NCI-H526 treated with DMSO at 0.1 percent for 48 hours (cell line): ENCODE data around the gene THOC7.

Experiments
- DNase-seq: peaks from one replicate; lab custom pipeline; 2025; lab: John Stamatoyannopoulos, UW

The THOC7 gene

GRCh38 chr3:63863150-63864007 lies at the start of gene THOC7, which contains the start of gene ATXN7:
Gene THOC7 (minus strand): TSS chr3:63863805. CDS start chr3:63863790, 15 bp downstream.
Gene ATXN7 (plus strand): TSS chr3:63863867. CDS start chr3:63912599, 48,732 bp downstream.
- peak; percentile 16 for DNase-seq

GRCh38 chr3:63912768-63913588 lies 49.4 kb upstream of the THOC7 start:
- DNase-seq, result no peak

- DNase-seq, result peak; percentile 47
Observed at GRCh38 chr3:63911873-63912767, 48.5 kb upstream of the THOC7 start, which contains the start of gene SCAANT1. Gene SCAANT1 (minus strand): TSS chr3:63912383.

- DNase-seq, result no peak
Observed at GRCh38 chr3:63911509-63911872, 47.9 kb upstream of the THOC7 start.

- DNase-seq, result no peak
Observed at GRCh38 chr3:63910891-63911290, 47.3 kb upstream of the THOC7 start.

- no peak for DNase-seq
Observed at GRCh38 chr3:63910001-63910400, 46.4 kb upstream of the THOC7 start.

- no peak for DNase-seq
Observed at GRCh38 chr3:63909431-63909830, 45.8 kb upstream of the THOC7 start.

GRCh38 chr3:63908776-63909175 lies 45.2 kb upstream of the THOC7 start:
- DNase-seq, result no peak

- DNase-seq, result no peak
Observed at GRCh38 chr3:63908081-63908736, 44.6 kb upstream of the THOC7 start.

- DNase-seq, result no peak
Observed at GRCh38 chr3:63905731-63906620, 42.4 kb upstream of the THOC7 start.

GRCh38 chr3:63900459-63900858 lies 36.9 kb upstream of the THOC7 start:
- DNase-seq, result no peak

GRCh38 chr3:63900010-63900409 lies 36.4 kb upstream of the THOC7 start:
- DNase-seq, result no peak

- no peak for DNase-seq
Observed at GRCh38 chr3:63896332-63897030, 32.9 kb upstream of the THOC7 start.

GRCh38 chr3:63895422-63896189 lies 32.0 kb upstream of the THOC7 start:
- no peak for DNase-seq

GRCh38 chr3:63892773-63893352 lies 29.3 kb upstream of the THOC7 start:
- DNase-seq, result no peak

GRCh38 chr3:63891518-63891917 lies 27.9 kb upstream of the THOC7 start:
- no peak for DNase-seq

- DNase-seq, result no peak
Observed at GRCh38 chr3:63886858-63887257, 23.3 kb upstream of the THOC7 start.

- DNase-seq, result no peak
Observed at GRCh38 chr3:63880653-63881052, 17.0 kb upstream of the THOC7 start.
